SU-DHL-6 (cell line): ENCODE results near the gene SCLY.

Source experiments
- EZH2phosphoT487 ChIP-seq: fragments of 200-600 bp; sonication (generic), shearing (Covaris generic); conservative IDR thresholded peaks from 2 replicates; pipeline ENCODE4 v1.6.1; 2018; ENCODE audit warnings: mild to moderate bottlenecking, antibody characterized with exemption, low read length, moderate library complexity, mixed read lengths
- TF ChIP-seq, protein P1 (sequence below): fragments of 200-600 bp; sonication (generic); IDR thresholded peaks from one replicate; pipeline ENCODE4 v1.5.1; 2017; ENCODE audit warnings: antibody characterized with exemption, mild to moderate bottlenecking, low read length, moderate library complexity; ENCODE audit not compliant: insufficient read depth, poor library complexity, severe bottlenecking

- TF ChIP-seq, protein P1, sequence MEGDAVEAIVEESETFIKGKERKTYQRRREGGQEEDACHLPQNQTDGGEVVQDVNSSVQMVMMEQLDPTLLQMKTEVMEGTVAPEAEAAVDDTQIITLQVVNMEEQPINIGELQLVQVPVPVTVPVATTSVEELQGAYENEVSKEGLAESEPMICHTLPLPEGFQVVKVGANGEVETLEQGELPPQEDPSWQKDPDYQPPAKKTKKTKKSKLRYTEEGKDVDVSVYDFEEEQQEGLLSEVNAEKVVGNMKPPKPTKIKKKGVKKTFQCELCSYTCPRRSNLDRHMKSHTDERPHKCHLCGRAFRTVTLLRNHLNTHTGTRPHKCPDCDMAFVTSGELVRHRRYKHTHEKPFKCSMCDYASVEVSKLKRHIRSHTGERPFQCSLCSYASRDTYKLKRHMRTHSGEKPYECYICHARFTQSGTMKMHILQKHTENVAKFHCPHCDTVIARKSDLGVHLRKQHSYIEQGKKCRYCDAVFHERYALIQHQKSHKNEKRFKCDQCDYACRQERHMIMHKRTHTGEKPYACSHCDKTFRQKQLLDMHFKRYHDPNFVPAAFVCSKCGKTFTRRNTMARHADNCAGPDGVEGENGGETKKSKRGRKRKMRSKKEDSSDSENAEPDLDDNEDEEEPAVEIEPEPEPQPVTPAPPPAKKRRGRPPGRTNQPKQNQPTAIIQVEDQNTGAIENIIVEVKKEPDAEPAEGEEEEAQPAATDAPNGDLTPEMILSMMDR, result no peak
- TF ChIP-seq EZH2phosphoT487, result no peak
Observed at GRCh38 chr2:238097988-238098871, 37.4 kb downstream of the SCLY start.
